ENCODE data around the gene MPDU1. TPM values are rescaled to one million over a fixed set of nuclear protein-coding genes. Genes with fewer than 3 reads are reported as not detected.
A peak's percentile ranks its signal among the peaks of the same experiment; 100 is the strongest.

MPDU1 gene
- total and polyA plus RNA-seq, 10 of the 15 experiments (the other 5 are each of a cell fraction or from before 2014, with no cell fraction given) = 3.6 to 138 (median 78.9) TPM

DNA sequence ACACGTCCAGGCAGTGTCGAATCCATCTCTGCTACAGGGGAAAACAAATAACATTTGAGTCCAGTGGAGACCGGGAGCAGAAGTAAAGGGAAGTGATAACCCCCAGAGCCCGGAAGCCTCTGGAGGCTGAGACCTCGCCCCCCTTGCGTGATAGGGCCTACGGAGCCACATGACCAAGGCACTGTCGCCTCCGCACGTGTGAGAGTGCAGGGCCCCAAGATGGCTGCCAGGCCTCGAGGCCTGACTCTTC lies 11.4 kb upstream of the MPDU1 start (continued):
- TF ChIP-seq, protein P1, sequence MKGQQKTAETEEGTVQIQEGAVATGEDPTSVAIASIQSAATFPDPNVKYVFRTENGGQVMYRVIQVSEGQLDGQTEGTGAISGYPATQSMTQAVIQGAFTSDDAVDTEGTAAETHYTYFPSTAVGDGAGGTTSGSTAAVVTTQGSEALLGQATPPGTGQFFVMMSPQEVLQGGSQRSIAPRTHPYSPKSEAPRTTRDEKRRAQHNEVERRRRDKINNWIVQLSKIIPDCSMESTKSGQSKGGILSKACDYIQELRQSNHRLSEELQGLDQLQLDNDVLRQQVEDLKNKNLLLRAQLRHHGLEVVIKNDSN (IDR thresholded peaks at IDR 0.05; ENCODE audit: borderline replicate concordance, extremely low read length, insufficient read depth, low read depth, low read length) = peak; percentile 94
- TF ChIP-seq MYB (IDR thresholded peaks at IDR 0.05; ENCODE audit: borderline replicate concordance, low read depth, low read length) (no peak), POLR2AphosphoS2 (IDR thresholded peaks at IDR 0.05; ENCODE audit: low read depth, low read length) (no peak; the same call in none of the 2 replicates), EGR1 (IDR thresholded peaks at IDR 0.05; ENCODE audit: borderline replicate concordance in 1 of 2, low read depth in 2 of 2, low read length in 2 of 2) (0 out of 3 replicates have a peak, but pooled peaks of 1 of the 2 experiments have one; percentile 60), ZBED1 (IDR thresholded peaks at IDR 0.05; ENCODE audit: borderline replicate concordance) (no peak), ZNF24 (IDR thresholded peaks at IDR 0.05) (no peak), IKZF2 (IDR thresholded peaks at IDR 0.05) (no peak), HDAC6 (IDR thresholded peaks at IDR 0.05; ENCODE audit: unreplicated experiment) (no peak), YBX1 (IDR thresholded peaks at IDR 0.05) (no peak), EZH2 (IDR thresholded peaks at IDR 0.05; ENCODE audit: borderline replicate concordance, control insufficient read depth, low read depth, low read length) (no peak), FOXM1 (IDR thresholded peaks at IDR 0.05; ENCODE audit: low read depth, low read length) (no peak), DPF2 (IDR thresholded peaks at IDR 0.05) (no peak), NFYA (IDR thresholded peaks at IDR 0.05; ENCODE audit: borderline replicate concordance, low read depth, low read length) (no peak), FOXK2 (IDR thresholded peaks at IDR 0.05) (0 out of 2 replicates have a peak, but pooled peaks have one; percentile 7), ZNF207 (IDR thresholded peaks at IDR 0.05; ENCODE audit: borderline replicate concordance) (no peak), TCF12 (IDR thresholded peaks at IDR 0.05; ENCODE audit: low read depth, low read length) (no peak), NFIC (IDR thresholded peaks at IDR 0.05; ENCODE audit: low read depth, low read length) (no peak; the same call in 1 of the 2 replicates), EP300 (IDR thresholded peaks at IDR 0.05; ENCODE audit: borderline replicate concordance in 1 of 2, control insufficient read depth in 1 of 2, low read depth in 2 of 2, low read length in 2 of 2) (no peak), JUND (IDR thresholded peaks at IDR 0.05; ENCODE audit: low read depth, low read length) (no peak), WRNIP1 (IDR thresholded peaks at IDR 0.05; ENCODE audit: borderline replicate concordance, low read depth, low read length) (no peak), ATF7 (IDR thresholded peaks at IDR 0.05; ENCODE audit: low read depth) (no peak), SIX5 (IDR thresholded peaks at IDR 0.05; ENCODE audit: low read depth, low read length, severe bottlenecking) (peak; percentile 51), NR2F1 (conservative IDR thresholded peaks at IDR 0.05) (peak; percentile 8; the same call in 1 of the 2 replicates), PAX8 (IDR thresholded peaks at IDR 0.05) (no peak), STAT1 (conservative IDR thresholded peaks at IDR 0.05) (no peak), MXI1 (IDR thresholded peaks at IDR 0.05; ENCODE audit: low read depth, low read length) (peak; percentile 99)
- TF ChIP-seq, protein P2, sequence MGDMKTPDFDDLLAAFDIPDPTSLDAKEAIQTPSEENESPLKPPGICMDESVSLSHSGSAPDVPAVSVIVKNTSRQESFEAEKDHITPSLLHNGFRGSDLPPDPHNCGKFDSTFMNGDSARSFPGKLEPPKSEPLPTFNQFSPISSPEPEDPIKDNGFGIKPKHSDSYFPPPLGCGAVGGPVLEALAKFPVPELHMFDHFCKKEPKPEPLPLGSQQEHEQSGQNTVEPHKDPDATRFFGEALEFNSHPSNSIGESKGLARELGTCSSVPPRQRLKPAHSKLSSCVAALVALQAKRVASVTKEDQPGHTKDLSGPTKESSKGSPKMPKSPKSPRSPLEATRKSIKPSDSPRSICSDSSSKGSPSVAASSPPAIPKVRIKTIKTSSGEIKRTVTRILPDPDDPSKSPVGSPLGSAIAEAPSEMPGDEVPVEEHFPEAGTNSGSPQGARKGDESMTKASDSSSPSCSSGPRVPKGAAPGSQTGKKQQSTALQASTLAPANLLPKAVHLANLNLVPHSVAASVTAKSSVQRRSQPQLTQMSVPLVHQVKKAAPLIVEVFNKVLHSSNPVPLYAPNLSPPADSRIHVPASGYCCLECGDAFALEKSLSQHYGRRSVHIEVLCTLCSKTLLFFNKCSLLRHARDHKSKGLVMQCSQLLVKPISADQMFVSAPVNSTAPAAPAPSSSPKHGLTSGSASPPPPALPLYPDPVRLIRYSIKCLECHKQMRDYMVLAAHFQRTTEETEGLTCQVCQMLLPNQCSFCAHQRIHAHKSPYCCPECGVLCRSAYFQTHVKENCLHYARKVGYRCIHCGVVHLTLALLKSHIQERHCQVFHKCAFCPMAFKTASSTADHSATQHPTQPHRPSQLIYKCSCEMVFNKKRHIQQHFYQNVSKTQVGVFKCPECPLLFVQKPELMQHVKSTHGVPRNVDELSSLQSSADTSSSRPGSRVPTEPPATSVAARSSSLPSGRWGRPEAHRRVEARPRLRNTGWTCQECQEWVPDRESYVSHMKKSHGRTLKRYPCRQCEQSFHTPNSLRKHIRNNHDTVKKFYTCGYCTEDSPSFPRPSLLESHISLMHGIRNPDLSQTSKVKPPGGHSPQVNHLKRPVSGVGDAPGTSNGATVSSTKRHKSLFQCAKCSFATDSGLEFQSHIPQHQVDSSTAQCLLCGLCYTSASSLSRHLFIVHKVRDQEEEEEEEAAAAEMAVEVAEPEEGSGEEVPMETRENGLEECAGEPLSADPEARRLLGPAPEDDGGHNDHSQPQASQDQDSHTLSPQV (IDR thresholded peaks at IDR 0.05) = no peak
- TF ChIP-seq, protein P3, sequence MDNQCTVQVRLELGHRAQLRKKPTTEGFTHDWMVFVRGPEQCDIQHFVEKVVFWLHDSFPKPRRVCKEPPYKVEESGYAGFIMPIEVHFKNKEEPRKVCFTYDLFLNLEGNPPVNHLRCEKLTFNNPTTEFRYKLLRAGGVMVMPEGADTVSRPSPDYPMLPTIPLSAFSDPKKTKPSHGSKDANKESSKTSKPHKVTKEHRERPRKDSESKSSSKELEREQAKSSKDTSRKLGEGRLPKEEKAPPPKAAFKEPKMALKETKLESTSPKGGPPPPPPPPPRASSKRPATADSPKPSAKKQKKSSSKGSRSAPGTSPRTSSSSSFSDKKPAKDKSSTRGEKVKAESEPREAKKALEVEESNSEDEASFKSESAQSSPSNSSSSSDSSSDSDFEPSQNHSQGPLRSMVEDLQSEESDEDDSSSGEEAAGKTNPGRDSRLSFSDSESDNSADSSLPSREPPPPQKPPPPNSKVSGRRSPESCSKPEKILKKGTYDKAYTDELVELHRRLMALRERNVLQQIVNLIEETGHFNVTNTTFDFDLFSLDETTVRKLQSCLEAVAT (IDR thresholded peaks at IDR 0.05) = no peak

Measured in GM12878 (cell line).